Effector memory CD4-positive, alpha-beta T cell (primary cell): ENCODE measurements around the gene SCRN3.
"Not testable (repeated sequence)": the region's sequence is repeated elsewhere in the genome, so short reads cannot be mapped to it uniquely, and the experiment has no call there.

Source experiments
- DNase-seq, 3 donors: peaks; one replicate each; pipeline ENCODE4 v3.0.0-alpha.2; 2020
- H3K27ac ChIP-seq: 2 replicates; pipeline ENCODE4 v1.7.0; 2013; ENCODE audit warnings: mild to moderate bottlenecking, low read length, moderate library complexity; ENCODE audit not compliant: insufficient read depth, poor library complexity, severe bottlenecking
- H3K27me3 ChIP-seq: replicated peaks from 2 replicates; pipeline ENCODE4 v1.7.0; 2013; ENCODE audit warnings: mild to moderate bottlenecking, low read length; ENCODE audit not compliant: insufficient read depth, control insufficient read depth, poor library complexity, severe bottlenecking
- H3K36me3 ChIP-seq: 2 replicates; pipeline ENCODE4 v1.7.0; 2013; ENCODE audit warnings: mild to moderate bottlenecking, low read length, moderate library complexity; ENCODE audit not compliant: control insufficient read depth, insufficient read depth
- H3K4me1 ChIP-seq: 2 replicates; pipeline ENCODE4 v1.7.0; 2013; ENCODE audit warnings: low read length, mild to moderate bottlenecking; ENCODE audit not compliant: control insufficient read depth, insufficient read depth, poor library complexity, severe bottlenecking
- H3K4me3 ChIP-seq: 2 replicates; pipeline ENCODE4 v1.7.0; 2013; ENCODE audit warnings: low read length, low read depth, mild to moderate bottlenecking; ENCODE audit not compliant: insufficient read depth, poor library complexity, severe bottlenecking
- H3K9me3 ChIP-seq: 2 replicates; pipeline ENCODE4 v1.7.0; 2013; ENCODE audit warnings: mild to moderate bottlenecking, low read length, moderate library complexity; ENCODE audit not compliant: control insufficient read depth

The SCRN3 gene

GRCh38 chr2:174365571-174365970, 30.0 kb upstream of the SCRN3 start:
- no peak for DNase-seq
- H3K27ac ChIP-seq, result no peak overlapping the region
- H3K9me3 ChIP-seq, result no peaks in the 10 kb centered on the region
- H3K4me3 ChIP-seq, result no peak overlapping the region
- no peaks in the 10 kb centered on the region for H3K27me3 ChIP-seq
- peaks cover 37% of the 10 kb centered on the region for H3K36me3 ChIP-seq
- H3K4me1 ChIP-seq, result no peaks in the 10 kb centered on the region

- DNase-seq, result no peak
- H3K27me3 ChIP-seq, result no peaks in the 10 kb centered on the region
- no peaks in the 10 kb centered on the region for H3K4me1 ChIP-seq
- peaks cover 40% of the 10 kb centered on the region for H3K36me3 ChIP-seq
- H3K4me3 ChIP-seq, result no peak overlapping the region
- no peaks in the 10 kb centered on the region for H3K9me3 ChIP-seq
- H3K27ac ChIP-seq, result no peak overlapping the region
Measured at GRCh38 chr2:174368691-174369090, 26.8 kb upstream of the SCRN3 start.

DNA sequence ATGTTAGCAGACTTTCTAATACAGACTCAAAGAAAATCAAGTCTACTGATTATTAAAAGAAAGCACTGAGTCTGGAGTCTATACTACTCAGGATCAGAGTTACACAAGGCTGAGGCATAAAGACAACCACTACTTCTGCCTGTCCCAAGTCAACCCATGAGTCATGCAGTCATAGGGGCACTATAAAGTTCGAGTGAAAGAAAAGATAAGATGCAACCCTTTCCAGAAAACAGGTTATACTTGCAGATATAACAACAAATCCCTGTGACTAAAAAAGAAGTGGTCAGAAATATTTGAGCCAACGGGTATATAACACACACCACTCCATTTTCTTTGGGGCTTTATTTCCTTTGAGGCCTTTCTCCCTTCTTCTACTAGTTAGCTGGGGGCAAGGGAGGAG, 18.6 kb upstream of the SCRN3 start:
- Histone ChIP-seq H3K4me3 (no peak overlapping the region), H3K4me1 (no peaks in the 10 kb centered on the region), H3K36me3 (peaks cover 73% of the 10 kb centered on the region), H3K27ac (no peak overlapping the region), H3K9me3 (no peaks in the 10 kb centered on the region), H3K27me3 (no peaks in the 10 kb centered on the region)
- DNase-seq, result no peak

DNA sequence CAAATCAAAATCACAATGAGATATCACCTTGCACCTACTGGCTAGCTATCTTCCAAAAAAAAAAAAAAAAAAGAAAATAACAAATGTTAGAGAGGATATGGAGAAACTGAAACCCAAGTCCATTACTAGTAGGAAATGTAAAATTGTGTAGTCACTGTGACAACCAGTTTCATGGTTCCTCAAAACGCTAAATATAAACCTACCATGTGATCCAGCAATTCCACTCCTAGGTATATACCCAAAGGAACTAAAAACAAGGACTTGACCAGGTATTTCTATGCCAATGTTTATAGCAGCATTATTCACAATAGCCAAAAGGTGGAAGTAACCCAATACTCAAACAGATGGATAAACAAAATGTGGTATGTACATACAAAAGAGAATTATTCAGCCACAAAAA, 11.7 kb upstream of the SCRN3 start:
- DNase-seq, result no peak
- Histone ChIP-seq H3K27ac (no peak overlapping the region), H3K4me3 (no peak overlapping the region), H3K36me3 (peaks cover 59% of the 10 kb centered on the region), H3K4me1 (no peaks in the 10 kb centered on the region), H3K9me3 (no peaks in the 10 kb centered on the region), H3K27me3 (no peaks in the 10 kb centered on the region)

DNA sequence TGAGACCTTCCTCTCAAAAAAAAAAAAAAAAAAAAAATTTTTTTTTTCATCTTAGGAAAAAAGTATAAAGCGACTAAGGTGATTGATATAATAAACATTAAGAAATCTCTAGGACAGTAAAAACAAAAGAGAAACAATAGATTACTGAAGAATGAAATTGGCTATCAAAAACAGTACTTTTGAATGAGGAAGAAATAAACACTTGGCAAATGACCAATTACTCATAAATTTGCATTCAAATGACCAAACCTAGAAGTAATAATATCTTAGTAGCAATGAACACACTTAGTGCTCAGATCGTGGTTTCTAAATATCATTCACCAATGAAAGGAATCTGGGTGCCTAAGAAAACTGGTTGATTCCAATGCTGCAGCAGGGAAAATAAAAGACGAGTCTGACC, 10.3 kb upstream of the SCRN3 start:
- H3K4me3 ChIP-seq, result no peak overlapping the region
- no peaks in the 10 kb centered on the region for H3K4me1 ChIP-seq
- no peaks in the 10 kb centered on the region for H3K27me3 ChIP-seq
- no peak for DNase-seq
- no peaks in the 10 kb centered on the region for H3K9me3 ChIP-seq
- no peak overlapping the region for H3K27ac ChIP-seq
- H3K36me3 ChIP-seq, result peaks cover 50% of the 10 kb centered on the region

- DNase-seq, result not testable (repeated sequence)
Measured at GRCh38 chr2:174388706-174389105, 6.8 kb upstream of the SCRN3 start.

GRCh38 chr2:174389542-174389941, 6.0 kb upstream of the SCRN3 start:
- Histone ChIP-seq H3K9me3 (no peaks in the 10 kb centered on the region), H3K36me3 (peaks cover 23% of the 10 kb centered on the region), H3K4me1 (peaks cover 6% of the 10 kb centered on the region), H3K4me3 (no peak overlapping the region), H3K27ac (no peak overlapping the region), H3K27me3 (no peaks in the 10 kb centered on the region)
- DNase-seq, result no peak

More at GRCh38 chr2:174388706-174389105, 6.8 kb upstream of the SCRN3 start:
- H3K4me1 ChIP-seq, H3K4me3 ChIP-seq, H3K27ac ChIP-seq, H3K27me3 ChIP-seq, H3K9me3 ChIP-seq: not testable (repeated sequence)
- peaks cover 29% of the 10 kb centered on the region for H3K36me3 ChIP-seq

- not testable (repeated sequence) for DNase-seq, H3K9me3 ChIP-seq, H3K4me3 ChIP-seq, H3K27ac ChIP-seq, H3K27me3 ChIP-seq
- H3K4me1 ChIP-seq, result peaks cover 11% of the 10 kb centered on the region
- H3K36me3 ChIP-seq, result peaks cover 20% of the 10 kb centered on the region
Measured at GRCh38 chr2:174390303-174390702, 5.2 kb upstream of the SCRN3 start.

- H3K9me3 ChIP-seq, result no peaks in the 10 kb centered on the region
- H3K36me3 ChIP-seq, result peaks cover 3% of the 10 kb centered on the region
- no peaks in the 10 kb centered on the region for H3K27me3 ChIP-seq
- H3K4me1 ChIP-seq, result peaks cover 11% of the 10 kb centered on the region
- DNase-seq, result no peak
- no peak overlapping the region for H3K27ac ChIP-seq
- H3K4me3 ChIP-seq, result no peak overlapping the region
Measured at GRCh38 chr2:174392706-174393105, 2.8 kb upstream of the SCRN3 start.

DNA sequence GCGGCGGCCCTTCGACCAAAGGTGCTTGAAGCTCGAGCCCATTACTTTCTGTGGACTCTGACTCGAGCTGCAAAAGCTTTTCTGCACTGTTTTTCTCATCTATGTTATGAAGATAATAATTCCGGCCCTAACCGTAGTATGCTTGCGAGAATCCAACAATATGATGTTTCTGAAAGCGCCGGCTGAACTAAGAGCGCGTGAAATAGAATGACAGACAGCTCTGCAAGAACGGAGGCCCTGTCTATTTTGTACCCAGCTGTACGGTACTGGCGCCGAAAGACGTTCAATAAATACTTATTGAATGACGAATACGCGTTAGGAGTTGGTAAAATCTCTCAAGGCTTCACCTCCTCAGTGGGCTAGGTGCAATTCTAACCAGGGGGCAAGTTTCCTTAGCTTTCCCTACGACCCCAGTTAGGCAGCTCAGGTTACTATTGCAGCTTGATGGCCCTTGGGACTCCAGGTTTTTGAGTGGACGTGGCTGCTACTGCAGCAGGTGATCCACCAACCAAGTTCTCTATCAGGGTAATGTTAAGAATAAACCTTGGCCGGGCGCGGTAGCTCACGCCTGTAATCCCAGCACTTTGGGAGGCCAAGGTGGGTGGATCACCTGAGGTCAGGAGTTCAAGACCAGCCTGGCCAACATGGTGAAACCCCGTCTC, 570 bp downstream of the SCRN3 start:
- no peaks in the 10 kb centered on the region for H3K27me3 ChIP-seq
- no peaks in the 10 kb centered on the region for H3K9me3 ChIP-seq
- DNase-seq, result no peak
- no peaks in the 10 kb centered on the region for H3K36me3 ChIP-seq
- H3K4me1 ChIP-seq, result peaks cover 11% of the 10 kb centered on the region
- peak overlapping the region; percentile 90 for H3K27ac ChIP-seq
- peak overlapping the region; percentile 72 for H3K4me3 ChIP-seq
